PC-3 (cell line): ENCODE measurements around the gene ZBTB46. TPM values are rescaled to one million over a fixed set of nuclear protein-coding genes. Genes with fewer than 3 reads are reported as not detected.

Experiments
- ATAC-seq: fragments of 200-7000 bp; cut with Tn5 transposase; 2 replicates; pipeline ENCODE4 v1.9.1; 2020; ENCODE audit warnings: mild to moderate bottlenecking, moderate library complexity
- BruUV-seq: library from RNA; stranded (reverse); fragments of 400-500 nt; replicated peaks from 2 replicates; lab custom pipeline; 2021; lab: Mats Ljungman, UMichigan
- CTCF ChIA-PET: fragments of 300-600 bp; sonication (Branson Sonifier 250); formaldehyde crosslinking; loops from one replicate; lab custom pipeline; 2022; ENCODE audit warnings: antibody characterized with exemption; lab: Charles Lee
- POLR2A ChIA-PET: fragments of 300-600 bp; sonication (Branson Sonifier 250); formaldehyde crosslinking; loops from one replicate; lab custom pipeline; 2022; ENCODE audit warnings: antibody characterized with exemption; ENCODE audit not compliant: unreplicated experiment; lab: Charles Lee
- DNase-seq: peaks from one replicate; pipeline ENCODE4 v3.0.0-alpha.2; 2015
- H2AFZ ChIP-seq: fragments of 300-600 bp; sonication (generic); 2 replicates; pipeline ENCODE4 v1.6.0; 2016; ENCODE audit warnings: antibody characterized with exemption, low read length
- H3F3A ChIP-seq: fragments of 300-600 bp; sonication (generic); one replicate; pipeline ENCODE4 v1.6.0; 2017; ENCODE audit warnings: antibody characterized with exemption, low read length, control low read depth, mild to moderate bottlenecking; ENCODE audit not compliant: unreplicated experiment
- H3K27ac ChIP-seq: fragments of 300-600 bp; sonication (generic); 2 replicates; pipeline ENCODE4 v1.5.1; 2016; ENCODE audit warnings: mild to moderate bottlenecking, low read length
- H3K27me3 ChIP-seq: fragments of 300-600 bp; sonication (generic); 2 replicates; pipeline ENCODE4 v1.6.1; 2016; ENCODE audit warnings: low read length, mixed read lengths
- H3K36me3 ChIP-seq: fragments of 300-600 bp; sonication (generic); 2 replicates; pipeline ENCODE4 v1.6.1; 2016; ENCODE audit warnings: low read depth, mixed run types, low read length, mixed read lengths
- H3K4me1 ChIP-seq: fragments of 300-600 bp; sonication (generic); 2 replicates; pipeline ENCODE4 v1.5.1; 2016; ENCODE audit warnings: low read length; ENCODE audit not compliant: insufficient read depth
- H3K4me2 ChIP-seq: fragments of 300-600 bp; sonication (generic); 2 replicates; pipeline ENCODE4 v1.6.0; 2016; ENCODE audit warnings: low read length
- H3K4me3 ChIP-seq: fragments of 300-600 bp; sonication (generic); 2 replicates; pipeline ENCODE4 v1.5.1; 2016; ENCODE audit warnings: mild to moderate bottlenecking, low read length, mixed read lengths
- H3K79me2 ChIP-seq: fragments of 300-600 bp; sonication (generic); 2 replicates; pipeline ENCODE4 v1.6.1; 2017; ENCODE audit warnings: low read length, mixed read lengths
- H3K9ac ChIP-seq: fragments of 300-600 bp; sonication (generic); 2 replicates; pipeline ENCODE4 v1.6.0; 2016; ENCODE audit warnings: mild to moderate bottlenecking, low read length
- H3K9me2 ChIP-seq: fragments of 300-600 bp; sonication (generic); replicated peaks from 2 replicates; pipeline ENCODE4 v1.6.1; 2016; ENCODE audit warnings: mixed run types, low read length, mixed read lengths
- H3K9me3 ChIP-seq: fragments of 300-600 bp; sonication (generic); 2 replicates; pipeline ENCODE4 v1.6.1; 2016; ENCODE audit warnings: low read length, mixed read lengths
- H4K20me1 ChIP-seq: fragments of 300-600 bp; sonication (generic); 2 replicates; pipeline ENCODE4 v1.6.1; 2016; ENCODE audit warnings: low read length, mixed read lengths
- CTCF ChIP-seq: fragments of 300-600 bp; sonication (generic); conservative IDR thresholded peaks from 2 replicates; pipeline ENCODE4 v1.5.1; 2017; ENCODE audit warnings: antibody characterized with exemption, low read depth, mild to moderate bottlenecking, low read length
- EZH2 ChIP-seq: fragments of 300-600 bp; sonication (generic); IDR thresholded peaks from one replicate; pipeline ENCODE4 v1.6.1; 2017; ENCODE audit warnings: antibody characterized with exemption, mild to moderate bottlenecking, low read length; ENCODE audit not compliant: unreplicated experiment
- EZH2phosphoT487 ChIP-seq: fragments of 300-600 bp; sonication (generic); IDR thresholded peaks from 2 replicates; pipeline ENCODE4 v1.6.1; 2018; ENCODE audit warnings: mild to moderate bottlenecking, antibody characterized with exemption, low read length, borderline replicate concordance
- intact Hi-C: fragments of 100-400 bp; cut with micrococcal nuclease; formaldehyde crosslinking; loops from 2 replicates; pipeline ENCODE4 v1.9.0; 2023
- total RNA-seq: library from RNA; depleted of rRNA; stranded (reverse); fragments of >200 nt; gene quantifications from 2 replicates; pipeline ENCODE4 v1.2.3, GENCODE V29; 2014

The ZBTB46 gene
- total RNA-seq, 1 experiment from 2014 or later: 7.3 TPM

GRCh38 chr20:63737945-63738686 lies 92.9 kb downstream of the ZBTB46 start:
- Histone ChIP-seq H3K9me3 (no peaks in the 10 kb centered on the region), H3K9ac (no peak overlapping the region), H3K27me3 (no peaks in the 10 kb centered on the region), H3K36me3 (peaks cover 12% of the 10 kb centered on the region), H3K4me2 (no peak overlapping the region), H3K4me1 (peaks cover 12% of the 10 kb centered on the region), H4K20me1 (no peaks in the 10 kb centered on the region), H3K79me2 (peaks cover 14% of the 10 kb centered on the region), H2AFZ (no peak overlapping the region), H3K27ac (no peak overlapping the region), H3K4me3 (no peak overlapping the region), H3F3A (no peaks in the 10 kb centered on the region), H3K9me2 (no peaks in the 10 kb centered on the region)
- intact Hi-C loops: no loop called here
- DNase-seq (no peak), ATAC-seq (no peak)
- ChIA-PET CTCF (no interaction called here), POLR2A (interaction anchor here (0.6 kb wide), 2 partner anchors 39 to 164 kb away, joined by 4 to 10 read pairs; partner anchors contain the start of gene HELZ2)
- no TSS peak for BruUV-seq
- no peak for TF ChIP-seq CTCF
- TF ChIP-seq EZH2phosphoT487: no peak
- no peak for TF ChIP-seq EZH2

GRCh38 chr20:63737695-63737944 lies 93.4 kb downstream of the ZBTB46 start:
- Histone ChIP-seq H3K4me3 (no peak overlapping the region), H3K4me2 (no peak overlapping the region), H3K27ac (no peak overlapping the region)

More at GRCh38 chr20:63737695-63737944, 93.4 kb downstream of the ZBTB46 start:
- intact Hi-C loops: no loop called here
- ChIA-PET POLR2A (interaction anchor here (0.6 kb wide), 1 partner anchor 39 kb away, joined by 4 read pairs; no protein-coding TSS in a partner anchor), CTCF (no interaction called here)
- Histone ChIP-seq H3F3A (no peaks in the 10 kb centered on the region), H2AFZ (no peak overlapping the region), H3K9ac (no peak overlapping the region), H3K27me3 (no peaks in the 10 kb centered on the region), H3K4me1 (peaks cover 12% of the 10 kb centered on the region), H3K9me3 (no peaks in the 10 kb centered on the region), H3K9me2 (no peaks in the 10 kb centered on the region), H4K20me1 (no peaks in the 10 kb centered on the region), H3K36me3 (peaks cover 9% of the 10 kb centered on the region), H3K79me2 (peaks cover 18% of the 10 kb centered on the region)
- DNase-seq: no peak
- BruUV-seq: no TSS peak
- no peak for ATAC-seq
- TF ChIP-seq EZH2: no peak
- no peak for TF ChIP-seq CTCF
